ENCODE results near the gene DOCK4.
"Not testable (repeated sequence)": the region's sequence is repeated elsewhere in the genome, so short reads cannot be mapped to it uniquely, and the experiment has no call there.

The DOCK4 gene

GRCh38 chr7:111955616-111956015, 250.6 kb downstream of the DOCK4 start:
- DNase-seq (ENCODE audit: low read depth in 2 of 2), result no peak

GRCh38 chr7:111954474-111955381, 251.5 kb downstream of the DOCK4 start:
- DNase-seq (ENCODE audit: low read depth in 2 of 2), result no peak

DNA sequence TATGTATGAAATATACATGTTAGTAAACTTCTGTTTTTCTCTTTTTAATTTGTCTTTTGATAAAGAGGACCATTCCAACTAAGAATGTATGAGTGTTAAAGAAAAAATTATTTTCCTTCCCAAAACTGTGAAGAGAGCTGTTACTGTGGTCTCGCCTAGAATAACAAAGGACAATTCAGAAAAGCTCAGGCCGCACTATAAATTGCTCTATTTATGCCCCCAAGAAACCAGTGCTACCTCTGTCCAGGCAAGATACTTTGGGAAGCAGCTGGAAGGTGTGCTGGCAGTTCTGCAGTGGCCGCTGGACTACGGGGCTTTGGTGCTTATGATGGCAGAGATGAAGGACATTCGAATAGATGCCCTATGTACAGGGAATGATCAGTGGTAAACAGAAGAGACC, 252.1 kb downstream of the DOCK4 start:
- DNase-seq (ENCODE audit: low read depth in 2 of 2), result no peak

DNA sequence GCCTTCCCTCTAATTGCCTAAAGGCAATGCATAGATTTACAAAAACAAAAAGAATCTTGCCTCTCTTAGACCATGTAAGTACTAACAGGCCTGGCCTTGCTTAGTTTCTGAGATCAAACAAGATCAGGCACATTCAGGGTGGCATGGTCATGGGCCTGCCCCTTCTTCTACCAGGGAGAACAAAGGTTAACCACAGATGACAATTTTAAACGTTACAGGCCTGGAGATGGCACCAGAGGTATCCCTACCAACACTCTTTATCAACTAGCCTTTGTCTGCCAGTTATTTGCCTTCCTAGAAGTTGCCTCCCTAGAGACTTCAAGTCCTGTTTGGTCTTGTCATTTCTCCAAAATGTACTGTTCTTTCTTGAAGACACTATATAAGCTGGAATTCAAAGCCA, 252.6 kb downstream of the DOCK4 start:
- DNase-seq (ENCODE audit: low read depth in 2 of 2), result no peak

DNA sequence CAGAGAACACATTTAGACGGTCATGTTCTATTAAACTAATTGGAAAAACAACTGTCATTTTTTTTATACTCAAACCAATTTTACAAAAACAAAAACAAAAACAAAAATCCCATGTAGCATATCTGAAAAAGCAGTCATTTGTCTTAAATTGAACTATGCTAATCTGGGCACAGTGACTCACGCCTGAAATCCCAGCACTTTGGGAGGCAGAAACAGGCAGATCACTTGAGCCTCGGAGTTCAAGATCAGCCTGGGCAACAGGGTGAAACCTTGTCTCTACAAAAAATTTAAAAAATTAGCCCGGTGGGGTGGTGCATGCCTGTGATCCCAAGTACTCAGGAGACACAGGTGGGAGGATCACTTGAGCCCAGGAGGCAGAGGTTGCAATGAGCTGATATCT, 253.4 kb downstream of the DOCK4 start:
- DNase-seq (ENCODE audit: low read depth in 2 of 2), result no peak

DNA sequence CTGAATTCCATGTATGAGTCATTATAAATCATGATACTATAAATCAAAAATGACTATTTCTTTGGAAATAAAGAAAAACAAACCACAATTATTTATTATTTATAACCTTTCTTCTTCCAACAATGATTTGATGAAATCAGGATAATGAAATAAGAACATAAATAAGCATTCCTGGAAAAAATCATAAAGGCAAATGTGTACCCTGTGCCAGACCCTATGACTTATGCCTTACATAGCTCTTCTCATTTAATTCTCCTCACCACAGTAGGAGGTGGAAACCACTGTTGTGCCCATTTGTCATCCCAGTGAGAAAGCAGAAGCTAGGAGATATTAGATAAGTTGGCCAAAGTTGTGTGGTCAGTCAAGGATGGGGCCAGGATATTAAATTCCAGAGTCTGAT, 255.1 kb downstream of the DOCK4 start:
- no peak for DNase-seq (ENCODE audit: low read depth in 2 of 2)

- no peak for DNase-seq (ENCODE audit: low read depth in 2 of 2)
These were observed 263.6 kb downstream of the DOCK4 start for GRCh38 chr7:111942450-111943081.

- DNase-seq (ENCODE audit: low read depth in 2 of 2), result no peak
These were observed 269.0 kb downstream of the DOCK4 start for GRCh38 chr7:111937163-111937562.

DNA sequence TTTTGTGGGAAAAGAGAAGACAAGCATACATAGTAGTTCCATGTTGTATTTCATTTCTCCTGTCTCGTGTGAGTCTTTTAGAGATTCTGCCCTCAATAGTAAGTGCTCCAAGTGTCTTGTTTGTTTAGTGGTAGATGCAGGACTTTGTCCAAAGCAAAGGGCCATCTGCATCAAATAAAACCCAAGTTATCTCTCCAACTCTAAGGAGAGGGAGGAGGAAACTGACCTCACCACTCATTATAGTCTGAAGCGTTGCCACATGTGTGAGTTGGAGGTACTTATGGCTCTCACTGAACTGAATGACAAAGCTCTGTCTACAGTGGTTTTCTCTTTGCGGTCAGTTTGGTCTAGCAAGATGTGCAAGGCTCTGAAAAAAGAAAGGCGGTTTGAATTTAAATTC, 272.6 kb downstream of the DOCK4 start:
- no peak for DNase-seq (ENCODE audit: low read depth in 2 of 2)

GRCh38 chr7:111931958-111932357, 274.2 kb downstream of the DOCK4 start:
- DNase-seq (ENCODE audit: low read depth in 2 of 2), result no peak

DNA sequence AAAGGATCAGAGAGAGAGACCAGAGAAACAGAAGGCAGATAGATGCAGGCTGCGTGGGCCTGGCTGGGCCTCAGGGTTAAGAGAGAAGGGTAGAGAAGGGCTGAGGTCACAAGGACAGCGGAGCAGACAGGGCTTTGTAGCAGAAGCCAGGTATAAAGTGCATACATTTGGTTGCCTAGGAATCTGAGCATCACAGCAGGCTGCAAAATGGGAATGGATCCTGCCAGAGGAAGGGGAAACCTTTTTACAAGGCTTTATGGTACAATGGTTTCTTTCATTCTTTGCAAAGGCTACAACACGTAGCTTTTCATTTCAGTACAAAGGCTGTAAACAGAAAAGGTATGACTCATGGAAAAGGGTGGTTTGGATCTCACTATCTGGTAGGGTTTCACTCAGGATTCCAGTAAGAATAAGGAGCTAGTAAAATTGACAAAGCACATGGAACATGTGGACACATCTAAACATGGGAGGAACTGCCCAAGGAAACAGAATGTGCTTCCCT, 275.1 kb downstream of the DOCK4 start:
- DNase-seq (ENCODE audit: low read depth in 2 of 2), result no peak

DNA sequence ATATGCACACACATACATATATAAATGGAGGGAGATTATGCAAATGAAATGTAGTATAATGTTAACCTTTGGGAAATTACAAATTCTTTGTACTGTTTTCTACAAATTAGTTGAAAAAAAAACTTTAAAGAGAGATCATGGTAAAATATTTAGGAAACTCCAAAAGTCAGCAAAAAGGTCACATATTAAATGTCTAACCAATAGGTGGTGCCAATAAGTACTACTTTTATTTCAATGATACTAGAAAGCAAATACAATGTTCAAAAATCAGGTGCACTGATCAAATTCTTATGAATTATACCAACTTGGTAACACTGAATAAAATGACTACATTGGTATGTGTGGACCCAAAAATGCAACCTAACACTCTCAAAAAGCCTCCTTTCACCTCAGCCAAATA, 276.9 kb downstream of the DOCK4 start:
- no peak for DNase-seq (ENCODE audit: low read depth in 2 of 2)

DNA sequence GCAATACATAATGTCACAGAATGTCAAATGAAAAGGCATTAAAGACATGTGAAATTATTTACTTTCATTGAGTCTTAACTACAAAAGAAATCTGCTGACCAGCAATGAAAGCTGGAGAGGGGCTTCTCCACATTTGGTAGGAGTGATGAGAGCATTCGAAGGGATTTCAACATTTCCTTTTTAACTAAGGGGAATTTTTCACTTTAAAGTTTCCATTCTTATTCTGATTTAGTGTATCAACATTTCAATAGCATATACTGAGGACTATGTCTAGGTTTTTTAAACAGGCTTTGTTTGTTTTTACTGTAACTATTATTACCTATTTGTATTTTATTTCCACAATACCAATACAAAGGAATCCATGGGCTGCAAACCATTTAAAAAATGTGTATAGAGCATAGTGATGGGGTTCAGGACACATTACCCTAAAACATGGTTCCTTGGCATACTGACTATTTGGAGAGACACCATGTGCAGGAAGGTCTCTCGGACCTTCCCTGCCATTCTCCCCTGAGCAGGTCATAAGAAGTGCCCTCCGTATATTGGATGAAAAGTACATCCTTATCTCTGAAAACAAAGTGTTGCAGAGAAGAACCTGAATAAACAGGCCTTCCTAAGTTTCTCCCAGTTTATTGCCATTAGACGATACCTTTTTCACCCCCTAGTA, 278.7 kb downstream of the DOCK4 start:
- no peak for DNase-seq (ENCODE audit: low read depth in 2 of 2)

DNA sequence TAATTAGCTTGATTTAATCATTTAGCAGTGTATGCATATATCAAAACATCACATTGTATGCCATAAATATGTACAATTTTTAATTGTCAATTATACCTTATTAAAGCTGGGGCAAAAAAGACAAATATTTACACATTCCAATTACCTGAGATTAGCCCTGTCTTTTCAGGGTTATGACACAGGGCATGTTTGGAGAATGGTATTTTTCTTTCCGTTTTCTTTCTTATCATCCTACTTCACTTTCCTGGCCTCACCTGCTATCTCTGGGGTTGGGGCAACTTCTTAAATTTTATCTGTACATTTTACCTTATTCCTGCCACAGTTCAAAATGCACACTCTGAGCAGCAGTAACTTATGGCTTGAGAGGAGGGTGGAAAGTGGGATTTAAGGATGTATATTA, 285.9 kb downstream of the DOCK4 start:
- no peak for DNase-seq (ENCODE audit: low read depth in 2 of 2)

DNA sequence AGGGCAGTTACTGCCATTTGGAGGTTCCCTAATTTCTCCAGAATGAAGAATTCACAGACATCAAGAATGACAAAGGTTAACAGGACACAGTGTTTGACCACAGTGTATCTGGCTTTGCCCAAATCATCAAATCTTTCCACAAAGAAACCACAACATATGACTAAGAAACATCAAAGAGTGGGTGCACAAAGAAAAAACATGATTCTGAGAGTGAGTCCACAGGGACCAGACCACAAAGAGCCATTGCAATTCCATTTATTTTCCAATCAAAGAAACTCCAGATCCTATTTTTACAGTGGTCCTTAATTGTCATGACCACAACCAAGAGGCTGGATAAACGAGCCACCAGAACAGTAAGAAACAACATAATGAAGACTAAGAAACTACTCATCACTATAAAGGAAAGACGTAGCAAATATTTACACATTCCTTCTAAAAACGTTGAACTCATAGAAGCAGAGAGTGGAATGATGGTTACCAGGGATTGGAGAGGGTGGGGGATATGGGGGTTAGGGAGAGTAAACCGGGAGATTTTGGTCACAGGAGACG, 286.5 kb downstream of the DOCK4 start:
- no peak for DNase-seq (ENCODE audit: low read depth in 2 of 2)

DNA sequence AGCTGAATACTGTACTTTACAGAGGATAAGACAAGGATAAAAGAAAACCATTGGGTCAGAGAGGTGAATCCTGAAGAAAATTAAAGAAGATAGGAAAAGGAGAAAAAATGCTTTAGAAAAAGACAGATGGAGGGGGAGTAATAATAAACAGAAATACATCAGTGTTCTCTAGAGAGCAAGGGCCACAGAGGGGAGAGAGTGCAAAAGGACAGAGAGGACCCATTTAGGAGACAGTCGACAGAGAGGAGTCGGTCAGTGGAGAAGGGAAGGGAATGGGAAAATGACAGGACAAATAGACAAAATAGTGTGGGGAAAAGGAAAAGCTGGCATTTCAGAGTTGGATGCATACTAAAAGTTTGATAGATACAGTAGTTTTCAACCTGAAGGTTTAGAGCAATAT, 287.0 kb downstream of the DOCK4 start:
- no peak for DNase-seq (ENCODE audit: low read depth in 2 of 2)

GRCh38 chr7:111918461-111918860, 287.7 kb downstream of the DOCK4 start:
- no peak for DNase-seq (ENCODE audit: low read depth in 2 of 2)

DNA sequence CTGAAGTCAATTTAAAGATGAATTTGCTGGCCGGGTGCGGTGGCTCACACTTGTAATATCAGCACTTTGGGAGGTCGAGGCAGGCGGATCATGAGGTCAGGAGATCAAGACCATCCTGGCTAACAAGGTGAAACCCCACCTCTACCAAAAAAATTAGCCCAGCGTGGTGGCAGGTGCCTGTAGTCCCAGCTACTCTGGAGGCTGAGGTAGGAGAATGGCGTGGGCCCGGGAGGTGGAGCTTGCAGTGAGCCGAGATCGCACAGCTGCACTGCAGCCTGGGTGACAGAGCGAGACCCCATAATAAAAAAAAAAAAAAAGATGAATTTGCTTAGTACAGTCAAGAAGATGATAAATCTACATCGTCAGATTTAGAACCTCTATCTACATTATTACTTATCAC, 288.8 kb downstream of the DOCK4 start:
- not testable (repeated sequence) for DNase-seq (ENCODE audit: low read depth in 2 of 2)

DNA sequence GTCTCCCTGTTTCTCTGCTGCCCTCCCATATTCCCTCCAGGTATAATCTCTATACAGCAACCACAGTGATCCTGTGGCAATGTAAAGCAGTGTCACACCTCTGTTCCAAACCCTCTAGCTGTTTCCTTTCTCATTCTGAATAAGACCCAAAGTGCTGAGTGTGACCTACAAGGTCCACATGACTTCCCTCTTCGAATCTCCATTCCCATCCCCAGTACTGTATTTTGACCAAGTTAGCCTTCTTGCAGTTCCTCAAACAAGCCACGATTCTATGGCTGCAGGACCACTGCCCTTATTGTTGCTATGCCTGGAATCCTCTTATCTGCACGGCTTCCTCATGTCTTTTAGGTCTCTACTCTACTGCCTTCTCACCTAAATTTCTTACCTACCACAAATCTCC, 291.9 kb downstream of the DOCK4 start:
- no peak for DNase-seq (ENCODE audit: low read depth in 2 of 2)

GRCh38 chr7:111911166-111911961, 294.8 kb downstream of the DOCK4 start:
- DNase-seq (ENCODE audit: low read depth in 2 of 2), result no peak

GRCh38 chr7:111910656-111911055, 295.5 kb downstream of the DOCK4 start:
- DNase-seq (ENCODE audit: low read depth in 2 of 2), result no peak
